Fibroblast of the aortic adventitia (primary cell): ENCODE data around the gene POU2F3. TPM values are rescaled to one million over a fixed set of nuclear protein-coding genes. Genes with fewer than 3 reads are reported as not detected.
"Not testable (repeated sequence)": the region's sequence is repeated elsewhere in the genome, so short reads cannot be mapped to it uniquely, and the experiment has no call there.

Experiments
- DNase-seq: peaks from one replicate; pipeline ENCODE4 v3.0.0-alpha.2; 2010; ENCODE audit warnings: low read depth
- H3K4me3 ChIP-seq: 2 replicates; pipeline ENCODE4 v1.5.1; 2011; ENCODE audit warnings: low read depth, mild to moderate bottlenecking, control low read depth, low read length, moderate library complexity
- CTCF ChIP-seq: IDR thresholded peaks from 2 replicates; pipeline ENCODE4 v1.5.1; 2011; ENCODE audit warnings: mild to moderate bottlenecking, low read length, control low read depth, inconsistent platforms; ENCODE audit not compliant: insufficient read depth
- total RNA-seq: library from RNA; depleted of rRNA; stranded (reverse); fragments of >200 nt; gene quantifications from 2 replicates; pipeline ENCODE4 v1.2.3, GENCODE V29; 2012; ENCODE audit warnings: low replicate concordance

The POU2F3 gene
- total RNA-seq, 1 donor = 0.36 TPM

GRCh38 chr11:120249279-120250262, 9.6 kb downstream of the POU2F3 start:
- DNase-seq = peak; percentile 27
- H3K4me3 ChIP-seq = no peak overlapping the region
- TF ChIP-seq CTCF = no peak

- not testable (repeated sequence) for DNase-seq, H3K4me3 ChIP-seq
Measured at GRCh38 chr11:120253377-120253776, 13.4 kb downstream of the POU2F3 start.

GRCh38 chr11:120254788-120255518, 15.0 kb downstream of the POU2F3 start:
- TF ChIP-seq CTCF = no peak
- DNase-seq = no peak
- H3K4me3 ChIP-seq = no peak overlapping the region

GRCh38 chr11:120255519-120255866, 15.6 kb downstream of the POU2F3 start:
- DNase-seq = no peak
- TF ChIP-seq CTCF = no peak

GRCh38 chr11:120256178-120256577, 16.2 kb downstream of the POU2F3 start:
- H3K4me3 ChIP-seq = no peak overlapping the region
- TF ChIP-seq CTCF = no peak
- DNase-seq = no peak

More at GRCh38 chr11:120255519-120255866, 15.6 kb downstream of the POU2F3 start:
- no peak overlapping the region for H3K4me3 ChIP-seq

- DNase-seq = no peak
- no peak for TF ChIP-seq CTCF
- H3K4me3 ChIP-seq = no peak overlapping the region
Measured at GRCh38 chr11:120256779-120257178, 16.8 kb downstream of the POU2F3 start.

- no peak overlapping the region for H3K4me3 ChIP-seq
- no peak for DNase-seq
- no peak for TF ChIP-seq CTCF
Measured at GRCh38 chr11:120257346-120257745, 17.4 kb downstream of the POU2F3 start.
